K562 (cell line): ENCODE measurements around the gene TBATA. TPM values are rescaled to one million over a fixed set of nuclear protein-coding genes. Genes with fewer than 3 reads are reported as not detected.
A peak's percentile ranks its signal among the peaks of the same experiment; 100 is the strongest.

Source experiments
- ARID3A ChIP-seq: IDR thresholded peaks from 2 replicates; pipeline ENCODE4 v1.6.1; 2012; ENCODE audit warnings: low read depth, low read length, improper control_type of control experiment, borderline replicate concordance
- ATF4 ChIP-seq: fragments of 450-650 bp; formaldehyde crosslinking; IDR thresholded peaks from 2 replicates; pipeline ENCODE4 v1.4.0; 2022; ENCODE audit warnings: mild to moderate bottlenecking, moderate library complexity
- C11orf30 ChIP-seq: fragments of 450-650 bp; IDR thresholded peaks from 2 replicates; pipeline ENCODE4 v1.6.1; 2016; ENCODE audit warnings: low read depth, mild to moderate bottlenecking
- DPF2 ChIP-seq: fragments of 450-650 bp; IDR thresholded peaks from 2 replicates; pipeline ENCODE4 v1.6.1; 2016
- E2F4 ChIP-seq: sonication (generic); formaldehyde crosslinking; IDR thresholded peaks from 2 replicates; pipeline ENCODE4 v1.8.0; 2022; ENCODE audit warnings: mild to moderate bottlenecking, low read depth, missing genetic modification reagents
- EGR1 ChIP-seq: fragments of 450-650 bp; conservative IDR thresholded peaks from 2 replicates; pipeline ENCODE4 v1.6.1; 2017; ENCODE audit warnings: mild to moderate bottlenecking
- ELK3 ChIP-seq: fragments of 450-650 bp; formaldehyde crosslinking; IDR thresholded peaks from 2 replicates; pipeline ENCODE4 v1.4.0; 2020; ENCODE audit warnings: mild to moderate bottlenecking
- ETV1 ChIP-seq: fragments of 450-650 bp; conservative IDR thresholded peaks from 2 replicates; pipeline ENCODE4 v1.6.1; 2016; ENCODE audit warnings: missing genetic modification characterization, control low read depth, low read depth, missing compliant biosample characterization
- JUND ChIP-seq, 2 experiments: IDR thresholded peaks; 2 replicates in 1 of 2; 3 replicates in 1 of 2; pipeline ENCODE4 v1.6.1; 2011; ENCODE audit warnings: borderline replicate concordance in 2 of 2, low read depth in 2 of 2, low read length in 2 of 2, improper control_type of control experiment in 1 of 2, missing biosample characterization in 1 of 2, missing genetic modification characterization in 1 of 2, missing genetic modification reagents in 1 of 2
- KDM5B ChIP-seq: fragments of 200-600 bp; sonication (generic); IDR thresholded peaks from 2 replicates; pipeline ENCODE4 v1.6.1; 2012; ENCODE audit warnings: low read depth, mild to moderate bottlenecking, moderate library complexity, low read length, control low read depth, inconsistent platforms; ENCODE audit not compliant: insufficient replicate concordance
- KHSRP ChIP-seq: fragments of 450-650 bp; IDR thresholded peaks from 2 replicates; pipeline ENCODE4 v1.6.1; 2017
- MYC ChIP-seq, 2 experiments: fragments of 250-450 bp in 1 of 2; sonication (Bioruptor Pico) in 1 of 2; IDR thresholded peaks; 2 replicates each; pipeline versions ENCODE4 v1.5.1 to v1.6.1; 2012 to 2021; ENCODE audit warnings: low read depth in 2 of 2, borderline replicate concordance in 1 of 2, improper control_type of control experiment in 1 of 2, low read length in 1 of 2, mild to moderate bottlenecking in 1 of 2, moderate library complexity in 1 of 2
- NCOR1 ChIP-seq: fragments of 450-650 bp; IDR thresholded peaks from 2 replicates; pipeline ENCODE4 v1.6.1; 2016; ENCODE audit warnings: mild to moderate bottlenecking, moderate library complexity
- NELFE ChIP-seq: IDR thresholded peaks from 2 replicates; pipeline ENCODE4 v1.6.1; 2011; ENCODE audit warnings: mild to moderate bottlenecking; ENCODE audit not compliant: insufficient read depth, insufficient read length
- NFIC ChIP-seq: fragments of 450-650 bp; IDR thresholded peaks from 2 replicates; pipeline ENCODE4 v1.6.1; 2017; ENCODE audit warnings: mild to moderate bottlenecking, inconsistent platforms
- NONO ChIP-seq, 2 experiments: fragments of 200-400 bp in 1 of 2; fragments of 450-650 bp in 1 of 2; formaldehyde crosslinking in 1 of 2; IDR thresholded peaks; 2 replicates each; pipeline ENCODE4 v1.6.1; 2017; ENCODE audit warnings: low read depth in 2 of 2, mild to moderate bottlenecking in 2 of 2, moderate library complexity in 2 of 2, low read length in 1 of 2
- PYGO2 ChIP-seq: fragments of 450-650 bp; IDR thresholded peaks from 2 replicates; pipeline ENCODE4 v1.6.1; 2016; ENCODE audit warnings: mild to moderate bottlenecking, missing genetic modification characterization, moderate library complexity, missing compliant biosample characterization
- SMAD3 ChIP-seq: fragments of 450-650 bp; formaldehyde crosslinking; conservative IDR thresholded peaks from 2 replicates; pipeline ENCODE4 v1.4.0; 2020; ENCODE audit warnings: mild to moderate bottlenecking
- SUPT5H ChIP-seq: fragments of 450-650 bp; IDR thresholded peaks from 2 replicates; pipeline ENCODE4 v1.6.1; 2016
- ZNF175 ChIP-seq: fragments of 200-800 bp; sonication (Bioruptor generic); IDR thresholded peaks from 2 replicates; pipeline ENCODE4 v1.6.1; 2016; ENCODE audit warnings: low read depth, mild to moderate bottlenecking, missing genetic modification characterization, missing compliant biosample characterization
- ZNF197 ChIP-seq: fragments of 200-800 bp; sonication (Bioruptor generic); IDR thresholded peaks from 2 replicates; pipeline ENCODE4 v1.6.1; 2016; ENCODE audit warnings: low read depth, missing genetic modification characterization, missing compliant biosample characterization
- ZNF253 ChIP-seq: fragments of 250-450 bp; sonication (Bioruptor Pico); conservative IDR thresholded peaks from 2 replicates; pipeline ENCODE4 v1.6.1; 2021; ENCODE audit warnings: mild to moderate bottlenecking
- ZNF41 ChIP-seq: fragments of 250-450 bp; sonication (Bioruptor Pico); conservative IDR thresholded peaks from 2 replicates; pipeline ENCODE4 v1.4.0; 2020; ENCODE audit warnings: mild to moderate bottlenecking
- ZNF511 ChIP-seq: sonication (generic); formaldehyde crosslinking; IDR thresholded peaks from 2 replicates; pipeline ENCODE4 v1.8.0; 2022; ENCODE audit warnings: mild to moderate bottlenecking, missing genetic modification reagents
- ZNF75A ChIP-seq: fragments of 450-650 bp; formaldehyde crosslinking; IDR thresholded peaks from 2 replicates; pipeline ENCODE4 v1.4.0; 2020; ENCODE audit warnings: mild to moderate bottlenecking
- polyA plus RNA-seq, 8 experiments: library from polyadenylated mRNA; depleted of rRNA in 4 of 8; stranded (reverse) in 5 of 8; unstranded in 3 of 8; fragments of >200 nt; fragmentation: Nextera tagmentation in 2 of 8; fragmentation: Illumina TruSeq in 1 of 8; extraction: Ambion mirVana in 2 of 8; extraction: Trizol in 1 of 8; gene quantifications; 2 replicates each; pipeline versions ENCODE4 v1.2.1 to v1.2.3, GENCODE V29; 2011 to 2014; ENCODE audit warnings: inconsistent platforms in 1 of 8, missing spikeins in 1 of 8
- total RNA-seq, 7 experiments: library from RNA; depleted of rRNA in 6 of 7; stranded (reverse); fragments of >200 nt in 6 of 7; fragmentation: Illumina TruSeq in 2 of 7; extraction: Trizol in 2 of 7; gene quantifications; 2 replicates each; pipeline versions ENCODE4 v1.2.1 to v1.2.3, GENCODE V29; 2011 to 2021; ENCODE audit warnings: low replicate concordance in 1 of 7

TBATA gene
- total and polyA plus RNA-seq, 9 of the 15 experiments (the other 6 are each of a cell fraction or from before 2014, with no cell fraction given): not detected

GRCh38 chr10:70759781-70760180 lies 25.4 kb downstream of the TBATA start (continued):
- peak; percentile 70 for TF ChIP-seq MYC (IDR thresholded peaks at IDR 0.05; ENCODE audit: low read depth, low read length)
- TF ChIP-seq MYC (CRISPR knock-in tag; IDR thresholded peaks at IDR 0.05; ENCODE audit: borderline replicate concordance, low read depth): no peak
- TF ChIP-seq ATF4 (CRISPR knock-in tag): 0 out of 2 replicates have a peak, but pooled peaks have one; percentile 33
- no peak for TF ChIP-seq NELFE
- TF ChIP-seq ARID3A: no peak
- 0 out of 2 replicates have a peak, but pooled peaks have one; percentile 11 for TF ChIP-seq JUND (IDR thresholded peaks at IDR 0.05; ENCODE audit: borderline replicate concordance, low read depth, low read length)
- TF ChIP-seq JUND (tag; IDR thresholded peaks at IDR 0.05; ENCODE audit: borderline replicate concordance, low read depth, low read length): no peak; the same call in 2 of the 3 replicates
- TF ChIP-seq ZNF197 (CRISPR knock-in tag): no peak
- no peak for TF ChIP-seq ZNF175 (CRISPR knock-in tag)
- no peak for TF ChIP-seq EGR1
- no peak for TF ChIP-seq E2F4
- TF ChIP-seq PYGO2 (tag): no peak
- no peak for TF ChIP-seq ETV1 (tag)
- no peak for TF ChIP-seq SUPT5H
- TF ChIP-seq ELK3: no peak
- no peak for TF ChIP-seq ZNF41 (CRISPR knock-in tag)
- TF ChIP-seq SMAD3 (CRISPR knock-in tag): no peak
- TF ChIP-seq ZNF253 (CRISPR knock-in tag): no peak
- TF ChIP-seq ZNF511: no peak
- TF ChIP-seq KHSRP: no peak
- TF ChIP-seq NONO (IDR thresholded peaks at IDR 0.05; ENCODE audit: low read depth in 2 of 2, low read length in 1 of 2): no peak
- no peak for TF ChIP-seq ZNF75A (CRISPR knock-in tag)
- no peak for TF ChIP-seq DPF2
- TF ChIP-seq NCOR1: no peak
- TF ChIP-seq KDM5B: no peak
- no peak for TF ChIP-seq C11orf30
- peak; percentile 23; the same call in 1 of the 2 replicates for TF ChIP-seq NFIC
